GOT3 (cell line): Measurements from ENCODE around the gene SOX12.

Experiments used
- DNase-seq: peaks from one replicate; lab custom pipeline; 2025; ENCODE audit warnings: mixed read lengths; lab: John Stamatoyannopoulos, UW

The SOX12 gene

DNA sequence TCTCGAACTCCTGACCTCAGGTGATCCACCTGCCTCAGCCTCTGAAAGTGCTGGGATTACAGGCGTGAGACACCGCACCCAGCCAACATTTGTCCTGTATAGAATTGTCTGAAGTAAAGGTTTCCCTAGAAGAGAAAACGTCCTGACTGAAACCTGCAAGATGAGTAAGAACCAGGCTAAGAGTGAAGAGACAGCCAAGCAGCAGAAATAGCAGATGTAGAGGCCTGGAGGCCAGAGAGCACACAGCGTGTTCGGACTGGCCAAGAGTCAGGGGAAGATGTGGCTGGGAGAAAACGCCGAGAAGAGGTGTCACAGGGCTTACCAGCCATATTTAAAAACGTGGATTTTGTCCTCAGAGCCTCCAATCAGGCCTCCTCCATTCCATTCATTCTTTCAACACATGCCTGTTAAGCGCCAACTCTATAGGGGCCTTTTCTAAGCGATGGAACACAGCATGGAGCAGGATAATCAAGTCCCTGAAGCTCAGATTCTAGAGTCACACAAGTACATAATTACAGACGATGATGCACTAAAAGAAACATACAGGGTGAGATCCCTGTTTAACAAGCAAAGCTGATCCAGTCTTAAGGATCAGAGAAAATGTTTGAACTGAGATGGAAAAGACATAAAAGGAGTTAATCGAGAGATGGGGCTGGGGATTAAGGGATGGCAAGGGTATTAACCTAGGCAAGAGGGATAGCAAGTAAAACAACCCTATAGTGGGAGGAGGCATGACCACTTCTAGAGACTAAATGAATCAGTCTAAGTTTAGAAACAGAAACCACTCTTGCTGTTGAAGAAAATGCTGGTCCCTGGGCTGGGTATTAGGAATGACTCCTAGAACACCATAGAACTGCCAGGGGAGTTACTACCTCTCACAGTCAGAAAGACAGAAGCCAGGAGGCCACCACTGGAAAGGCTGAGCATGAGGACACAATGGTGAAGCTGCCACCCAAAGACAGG is 23.2 kb upstream of the SOX12 start:
- DNase-seq = no peak

GRCh38 chr20:305745-306144 is 19.6 kb upstream of the SOX12 start:
- DNase-seq = no peak

GRCh38 chr20:308427-309038 is 16.8 kb upstream of the SOX12 start:
- DNase-seq = no peak

- no peak for DNase-seq
Observed at GRCh38 chr20:309306-309840, 16.0 kb upstream of the SOX12 start.

GRCh38 chr20:309841-310644 is 15.3 kb upstream of the SOX12 start:
- DNase-seq = peak; percentile 97

- no peak for DNase-seq
Observed at GRCh38 chr20:310645-311044, 14.7 kb upstream of the SOX12 start.

DNA sequence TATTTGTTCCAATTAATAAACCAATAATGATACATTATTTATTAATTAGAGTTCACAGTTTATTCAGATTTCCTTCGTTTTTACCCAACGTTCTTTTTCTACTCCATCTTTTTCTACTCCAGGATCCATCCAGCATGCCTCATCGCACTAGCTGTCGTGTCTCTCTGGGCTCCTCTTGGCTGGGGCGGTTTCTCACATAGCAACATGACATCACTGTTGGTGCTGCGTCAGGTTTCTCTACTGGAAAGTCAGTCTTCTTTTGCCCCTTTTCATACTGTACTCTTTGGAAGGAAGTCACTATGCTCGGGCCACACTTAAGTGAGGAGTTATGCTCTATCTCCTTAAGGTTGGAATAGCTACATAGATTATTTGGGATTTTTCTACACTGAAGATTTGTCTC is 13.7 kb upstream of the SOX12 start:
- no peak for DNase-seq

DNA sequence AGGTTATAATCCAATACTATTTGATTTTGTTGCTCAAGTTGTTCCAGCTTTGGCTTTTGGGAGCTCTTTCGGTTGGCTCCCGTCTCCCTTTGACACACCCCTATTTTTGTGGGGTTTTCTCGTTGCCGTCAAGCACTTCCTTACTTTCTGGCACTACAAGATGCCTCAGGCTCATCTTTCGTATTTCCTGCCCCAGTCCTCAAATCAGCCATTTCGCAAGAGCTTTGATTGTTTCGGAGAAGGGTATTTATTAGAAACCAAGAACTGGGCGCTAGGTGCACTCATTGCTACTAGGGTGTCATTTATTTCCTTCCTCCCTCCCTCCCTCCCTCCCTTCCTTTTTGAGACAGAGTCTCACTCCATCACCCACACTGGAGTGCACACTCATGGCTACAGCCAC is 13.3 kb upstream of the SOX12 start:
- DNase-seq = no peak

- DNase-seq = no peak
Observed at GRCh38 chr20:312866-313265, 12.5 kb upstream of the SOX12 start.

DNA sequence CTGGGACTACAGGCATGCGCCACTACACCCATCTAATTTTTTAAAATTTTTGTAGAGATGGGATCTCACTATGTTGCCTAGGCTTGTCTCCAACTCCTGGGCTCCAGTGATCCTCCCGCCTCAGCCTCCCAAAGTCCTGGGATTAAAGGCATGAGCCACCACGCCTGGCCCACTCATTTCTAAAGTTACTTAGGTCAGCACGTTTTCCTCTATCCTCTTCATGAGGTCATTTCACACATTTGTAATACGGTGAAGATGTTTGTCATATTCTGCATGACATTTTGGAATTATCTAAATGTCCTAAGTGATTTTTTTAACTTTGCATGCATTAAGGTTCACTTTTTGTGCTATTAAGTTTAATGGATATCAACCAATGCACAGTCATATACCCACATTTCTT is 11.9 kb upstream of the SOX12 start:
- no peak for DNase-seq

DNA sequence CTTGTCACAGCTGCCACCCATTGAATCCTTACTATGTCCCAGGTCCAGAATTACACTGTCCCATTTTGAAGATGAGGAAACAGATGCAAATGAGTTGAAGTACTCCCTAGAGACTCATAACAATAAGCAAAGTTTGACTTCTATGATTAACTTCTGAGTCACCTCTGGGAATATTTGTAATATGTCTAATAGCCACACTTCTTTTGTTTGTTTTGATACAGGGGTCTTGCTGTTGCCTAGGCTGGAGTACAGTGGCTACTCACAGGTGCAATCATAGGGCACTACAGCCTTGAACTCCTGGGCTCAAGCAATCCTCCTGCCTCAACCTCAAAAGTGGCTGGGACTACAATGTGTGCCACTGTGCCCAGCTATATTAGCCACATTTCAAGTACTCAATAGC is 11.4 kb upstream of the SOX12 start:
- no peak for DNase-seq

- no peak for DNase-seq
Observed at GRCh38 chr20:316316-317068, 8.9 kb upstream of the SOX12 start.

DNA sequence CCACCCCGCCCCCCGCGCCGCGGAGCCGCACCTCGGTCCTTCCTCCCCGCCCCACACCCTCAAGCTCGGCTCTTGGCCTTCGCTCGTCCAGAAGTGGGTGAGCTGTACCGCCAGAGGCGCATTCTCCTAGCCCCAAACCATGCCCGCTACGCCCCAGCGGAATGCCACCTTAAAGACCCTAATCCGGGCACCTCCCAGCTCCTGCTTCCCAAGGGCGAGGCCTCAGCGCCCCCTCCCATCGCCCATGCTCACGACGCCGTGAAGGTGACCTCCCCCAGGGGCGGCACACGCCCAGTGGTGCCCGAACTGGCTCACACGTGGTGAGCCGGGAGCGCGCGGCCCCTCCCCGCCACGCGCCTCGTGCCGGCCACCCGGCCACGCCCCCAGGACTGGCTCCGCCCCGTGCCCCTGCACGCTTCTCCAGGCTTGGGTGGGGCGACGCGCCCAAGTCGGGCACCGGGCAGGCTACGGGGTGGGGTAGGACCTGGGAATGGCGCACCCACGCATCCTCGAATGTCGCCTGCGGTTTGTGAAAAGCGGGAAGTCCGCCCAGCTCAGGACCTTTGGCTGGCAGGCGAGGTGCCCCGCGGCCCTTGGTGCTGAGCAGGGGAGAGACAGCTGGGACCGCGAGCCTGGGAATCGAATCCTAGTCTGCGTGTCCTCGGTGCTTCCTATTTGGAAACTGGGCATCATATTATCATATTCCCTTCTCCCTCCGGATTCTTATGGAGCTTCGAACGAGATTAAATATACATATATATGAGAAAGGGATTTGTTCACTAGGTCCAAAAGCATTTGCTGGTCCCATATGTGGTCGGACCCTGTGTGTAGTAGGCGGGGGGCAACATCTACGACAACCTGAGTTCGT is 941 bp upstream of the SOX12 start:
- peak; percentile 80 for DNase-seq

DNA sequence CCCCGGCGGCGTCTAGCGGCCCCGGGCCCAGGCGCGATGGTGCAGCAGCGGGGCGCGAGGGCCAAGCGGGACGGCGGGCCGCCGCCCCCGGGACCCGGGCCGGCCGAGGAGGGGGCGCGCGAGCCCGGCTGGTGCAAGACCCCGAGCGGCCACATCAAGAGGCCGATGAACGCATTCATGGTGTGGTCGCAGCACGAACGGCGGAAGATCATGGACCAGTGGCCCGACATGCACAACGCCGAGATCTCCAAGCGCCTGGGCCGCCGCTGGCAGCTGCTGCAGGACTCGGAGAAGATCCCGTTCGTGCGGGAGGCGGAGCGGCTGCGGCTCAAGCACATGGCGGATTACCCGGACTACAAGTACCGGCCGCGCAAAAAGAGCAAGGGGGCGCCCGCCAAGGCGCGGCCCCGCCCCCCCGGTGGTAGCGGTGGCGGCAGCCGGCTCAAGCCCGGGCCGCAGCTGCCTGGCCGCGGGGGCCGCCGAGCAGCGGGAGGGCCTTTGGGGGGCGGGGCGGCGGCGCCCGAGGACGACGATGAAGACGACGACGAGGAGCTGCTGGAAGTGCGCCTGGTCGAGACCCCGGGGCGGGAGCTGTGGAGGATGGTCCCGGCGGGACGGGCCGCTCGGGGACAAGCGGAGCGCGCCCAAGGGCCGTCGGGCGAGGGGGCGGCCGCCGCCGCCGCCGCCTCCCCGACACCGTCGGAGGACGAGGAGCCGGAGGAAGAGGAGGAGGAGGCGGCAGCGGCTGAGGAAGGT is 715 bp downstream of the SOX12 start:
- peak; percentile 52 for DNase-seq

- DNase-seq = no peak
Observed at GRCh38 chr20:326645-327185, 1.4 kb downstream of the SOX12 start.

GRCh38 chr20:327186-328026 is 2.1 kb downstream of the SOX12 start:
- DNase-seq = peak; percentile 78

DNA sequence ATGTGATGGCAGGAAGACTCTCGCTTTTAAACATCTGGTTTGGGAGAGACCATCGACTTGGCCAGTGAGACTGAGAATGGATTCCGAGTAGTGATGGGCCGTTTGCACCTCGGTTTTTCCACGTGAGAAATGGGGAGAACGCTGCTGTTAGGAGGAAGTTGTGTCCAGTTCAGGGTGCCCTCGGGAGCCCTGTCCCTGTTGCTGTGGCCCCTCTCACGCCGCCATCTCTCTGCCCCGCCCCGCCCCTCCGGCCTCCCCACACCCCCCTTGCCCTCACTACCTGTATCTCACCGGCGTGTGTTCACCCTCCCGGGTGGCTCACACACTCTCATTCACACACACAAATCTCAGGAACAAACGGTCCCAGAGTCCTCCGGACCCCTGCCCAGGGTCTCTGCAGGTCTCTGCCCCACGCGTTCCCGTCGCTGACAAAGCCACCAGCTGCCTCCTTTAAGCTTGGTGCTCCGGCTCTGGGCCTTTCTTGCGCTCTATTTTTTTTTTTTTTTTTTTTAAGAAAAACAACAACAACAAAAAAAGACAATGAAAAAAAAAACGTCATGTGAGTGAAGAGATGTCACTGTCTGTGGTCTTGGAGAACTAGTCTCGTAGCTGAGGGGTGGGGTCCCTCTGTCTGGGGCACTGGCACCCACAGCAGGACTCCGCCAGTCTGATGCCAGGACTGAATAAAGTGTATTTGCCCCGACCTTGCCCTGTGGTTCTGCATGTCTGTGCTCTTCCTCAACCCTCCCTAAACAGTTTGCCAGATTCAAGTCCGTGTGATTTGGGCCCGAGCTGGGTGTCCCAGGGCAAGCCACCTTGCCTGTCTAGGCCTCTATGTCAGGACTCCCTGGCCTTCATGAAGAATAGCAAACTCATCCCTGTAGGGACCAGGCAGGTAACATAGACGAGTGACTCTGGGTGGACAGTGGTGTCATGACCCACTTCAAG is 2.9 kb downstream of the SOX12 start:
- DNase-seq = no peak
